ENCODE data around the gene FAM8A1.
"Not testable (repeated sequence)": the region's sequence is repeated elsewhere in the genome, so short reads cannot be mapped to it uniquely, and the experiment has no call there.

FAM8A1 gene

GRCh38 chr6:17599877-17600526, at the start of gene FAM8A1:
Gene FAM8A1 (plus strand): TSS chr6:17600302. CDS start chr6:17600410, 108 bp downstream.
- peak; percentile 94 to 96 for DNase-seq (ENCODE audit: low read depth in 2 of 2)

GRCh38 chr6:17551383-17551958, 48.6 kb upstream of the FAM8A1 start:
- DNase-seq (ENCODE audit: low read depth in 2 of 2), result no peak

GRCh38 chr6:17552861-17553260, 47.2 kb upstream of the FAM8A1 start:
- no peak for DNase-seq (ENCODE audit: low read depth in 2 of 2)

GRCh38 chr6:17556014-17556413, 44.1 kb upstream of the FAM8A1 start:
- DNase-seq (ENCODE audit: low read depth in 2 of 2), result no peak

- DNase-seq (ENCODE audit: low read depth in 2 of 2), result no peak
Observed at GRCh38 chr6:17562636-17563035, 37.5 kb upstream of the FAM8A1 start.

GRCh38 chr6:17565399-17565798, 34.7 kb upstream of the FAM8A1 start:
- DNase-seq (ENCODE audit: low read depth in 2 of 2), result no peak

- DNase-seq (ENCODE audit: low read depth in 2 of 2), result no peak
Observed at GRCh38 chr6:17574866-17575560, 25.1 kb upstream of the FAM8A1 start.

- no peak for DNase-seq (ENCODE audit: low read depth in 2 of 2)
Observed at GRCh38 chr6:17577059-17577458, 23.0 kb upstream of the FAM8A1 start.

GRCh38 chr6:17580518-17581048, 19.5 kb upstream of the FAM8A1 start:
- DNase-seq (ENCODE audit: low read depth in 2 of 2), result peak in 1 of 2 experiments; percentile 21

- DNase-seq (ENCODE audit: low read depth in 2 of 2), result not testable (repeated sequence)
Observed at GRCh38 chr6:17581282-17581681, 18.8 kb upstream of the FAM8A1 start.

GRCh38 chr6:17583811-17584210, 16.3 kb upstream of the FAM8A1 start:
- no peak for DNase-seq (ENCODE audit: low read depth in 2 of 2)

- no peak for DNase-seq (ENCODE audit: low read depth in 2 of 2)
Observed at GRCh38 chr6:17584241-17584803, 15.8 kb upstream of the FAM8A1 start.

GRCh38 chr6:17585766-17586490, 14.2 kb upstream of the FAM8A1 start:
- DNase-seq (ENCODE audit: low read depth in 2 of 2), result no peak

- not testable (repeated sequence) for DNase-seq (ENCODE audit: low read depth in 2 of 2)
Observed at GRCh38 chr6:17586623-17587022, 13.5 kb upstream of the FAM8A1 start.

GRCh38 chr6:17588011-17588410, 12.1 kb upstream of the FAM8A1 start:
- no peak for DNase-seq (ENCODE audit: low read depth in 2 of 2)

- DNase-seq (ENCODE audit: low read depth in 2 of 2), result no peak
Observed at GRCh38 chr6:17589406-17590096, 10.6 kb upstream of the FAM8A1 start.

- no peak for DNase-seq (ENCODE audit: low read depth in 2 of 2)
Observed at GRCh38 chr6:17591287-17591686, 8.8 kb upstream of the FAM8A1 start.

- DNase-seq (ENCODE audit: low read depth in 2 of 2), result no peak
Observed at GRCh38 chr6:17593246-17593645, 6.9 kb upstream of the FAM8A1 start.

GRCh38 chr6:17596085-17596484, 4.0 kb upstream of the FAM8A1 start:
- no peak for DNase-seq (ENCODE audit: low read depth in 2 of 2)

- DNase-seq (ENCODE audit: low read depth in 2 of 2), result peak in 1 of 2 experiments; percentile 20
Observed at GRCh38 chr6:17600527-17601385, 654 bp downstream of the FAM8A1 start.

Data from stimulated activated CD4-positive, alpha-beta T cell treated with anti-CD3 and anti-CD28 coated beads, Interleukin-12 subunit alpha, Interleukin-12 subunit beta, amount 100 ng/mL, for 24 hours (primary cell).